NCI-H524 (cell line): ENCODE results near the gene PKDCC.

Experiments used
- DNase-seq, 2 experiments: peaks; one replicate each; lab custom pipeline; 2025; lab: John Stamatoyannopoulos, UW

PKDCC gene

GRCh38 chr2:42107249-42108042 lies 59.6 kb downstream of the PKDCC start:
- DNase-seq: no peak
